Stimulated activated CD8-positive, alpha-beta memory T cell treated with anti-CD3 and anti-CD28 coated beads, Interleukin-7, amount 100 ng/mL, for 1 hour (primary cell): ENCODE measurements around the gene ABHD18.
"Not testable (repeated sequence)": the region's sequence is repeated elsewhere in the genome, so short reads cannot be mapped to it uniquely, and the experiment has no call there.

Experiments
- DNase-seq, 2 donors: peaks; one replicate each; pipeline ENCODE4 v3.0.0-alpha.2; 2020; ENCODE audit warnings: low read depth in 2 of 2

ABHD18 gene

GRCh38 chr4:127965062-127965802, at the start of gene ABHD18, which contains the start of gene MFSD8:
Gene ABHD18, plus strand, starts transcription at chr4:127965406. Its CDS starts 17,550 bp downstream, at chr4:127982956.
Gene MFSD8, minus strand, starts transcription at chr4:127965173. Its CDS starts 40 bp downstream, at chr4:127965133.
- DNase-seq = peak; percentile 97 to 98

GRCh38 chr4:127916512-127916911, 48.7 kb upstream of the ABHD18 start:
- no peak for DNase-seq

- DNase-seq = no peak
These were observed 48.1 kb upstream of the ABHD18 start for GRCh38 chr4:127917151-127917550.

GRCh38 chr4:127920521-127920920, 44.7 kb upstream of the ABHD18 start:
- DNase-seq = no peak

GRCh38 chr4:127922226-127922625, 43.0 kb upstream of the ABHD18 start:
- no peak for DNase-seq

- not testable (repeated sequence) for DNase-seq
These were observed 39.5 kb upstream of the ABHD18 start for GRCh38 chr4:127925720-127926119.

GRCh38 chr4:127930175-127930574, 35.0 kb upstream of the ABHD18 start:
- DNase-seq = no peak

GRCh38 chr4:127931836-127932235, 33.4 kb upstream of the ABHD18 start:
- DNase-seq = not testable (repeated sequence)

GRCh38 chr4:127936974-127937373, 28.2 kb upstream of the ABHD18 start:
- DNase-seq = no peak

- DNase-seq = no peak
These were observed 8.1 kb upstream of the ABHD18 start for GRCh38 chr4:127957105-127957504.

- no peak for DNase-seq
These were observed 5.4 kb upstream of the ABHD18 start for GRCh38 chr4:127959794-127960193.

GRCh38 chr4:127963633-127964398, 1.4 kb upstream of the ABHD18 start:
- DNase-seq = not testable (repeated sequence)

- not testable (repeated sequence) for DNase-seq
These were observed 662 bp upstream of the ABHD18 start for GRCh38 chr4:127964426-127965061.

GRCh38 chr4:127965803-127966175, 583 bp downstream of the ABHD18 start:
- peak; percentile 30 to 41 for DNase-seq

GRCh38 chr4:127967141-127967775, 2.1 kb downstream of the ABHD18 start:
- no peak for DNase-seq

GRCh38 chr4:127968586-127968985, 3.4 kb downstream of the ABHD18 start:
- DNase-seq = no peak

- not testable (repeated sequence) for DNase-seq
These were observed 5.7 kb downstream of the ABHD18 start for GRCh38 chr4:127970925-127971324.

- no peak for DNase-seq
These were observed 10.0 kb downstream of the ABHD18 start for GRCh38 chr4:127975121-127975770.

- DNase-seq = no peak
These were observed 13.7 kb downstream of the ABHD18 start for GRCh38 chr4:127978930-127979329.

GRCh38 chr4:127982445-127982844, 17.2 kb downstream of the ABHD18 start:
- DNase-seq = no peak

- DNase-seq = no peak
These were observed 20.8 kb downstream of the ABHD18 start for GRCh38 chr4:127985989-127986388.
